GM18526 (cell line): ENCODE results near the gene NAV2.

ENCODE experiments used
- POLR2A ChIP-seq: IDR thresholded peaks from 3 replicates; pipeline ENCODE4 v1.6.1; 2011; ENCODE audit not compliant: insufficient read length; ENCODE audit errors: extremely low read depth

Gene NAV2

GRCh38 chr11:19800162-19800561, 87.5 kb downstream of the NAV2 start:
- no peak for TF ChIP-seq POLR2A

- TF ChIP-seq POLR2A: no peak
These were observed 88.3 kb downstream of the NAV2 start for GRCh38 chr11:19800714-19801519.

GRCh38 chr11:19802773-19803293, 90.2 kb downstream of the NAV2 start:
- TF ChIP-seq POLR2A: no peak

- TF ChIP-seq POLR2A: no peak
These were observed 90.9 kb downstream of the NAV2 start for GRCh38 chr11:19803506-19803998.

GRCh38 chr11:19805376-19805775, 92.7 kb downstream of the NAV2 start:
- TF ChIP-seq POLR2A: no peak

- no peak for TF ChIP-seq POLR2A
These were observed 93.2 kb downstream of the NAV2 start for GRCh38 chr11:19805827-19806226.

GRCh38 chr11:19806251-19806650, 93.6 kb downstream of the NAV2 start:
- TF ChIP-seq POLR2A: no peak

- TF ChIP-seq POLR2A: no peak
These were observed 95.7 kb downstream of the NAV2 start for GRCh38 chr11:19808076-19808911.

- no peak for TF ChIP-seq POLR2A
These were observed 98.2 kb downstream of the NAV2 start for GRCh38 chr11:19810852-19811251.

GRCh38 chr11:19811380-19811779, 98.7 kb downstream of the NAV2 start:
- TF ChIP-seq POLR2A: no peak

- no peak for TF ChIP-seq POLR2A
These were observed 99.5 kb downstream of the NAV2 start for GRCh38 chr11:19812096-19812495.

- TF ChIP-seq POLR2A: no peak
These were observed 100.1 kb downstream of the NAV2 start for GRCh38 chr11:19812710-19813109.

- TF ChIP-seq POLR2A: no peak
These were observed 100.7 kb downstream of the NAV2 start for GRCh38 chr11:19813158-19813879.

- no peak for TF ChIP-seq POLR2A
These were observed 101.8 kb downstream of the NAV2 start for GRCh38 chr11:19814421-19814820.

- TF ChIP-seq POLR2A: no peak
These were observed 103.4 kb downstream of the NAV2 start for GRCh38 chr11:19816040-19816439.
